DMS79 treated with DMSO at 0.1 percent for 48 hours (cell line): Measurements from ENCODE around the gene ZMIZ1.

ENCODE experiments used
- DNase-seq: peaks from one replicate; lab custom pipeline; 2025; lab: John Stamatoyannopoulos, UW

ZMIZ1 gene

GRCh38 chr10:79230328-79230830, 161.6 kb downstream of the ZMIZ1 start:
- no peak for DNase-seq

- no peak for DNase-seq
These were observed 162.1 kb downstream of the ZMIZ1 start for GRCh38 chr10:79230850-79231249.

- DNase-seq: no peak
These were observed 163.1 kb downstream of the ZMIZ1 start for GRCh38 chr10:79231908-79232307.

- no peak for DNase-seq
These were observed 164.1 kb downstream of the ZMIZ1 start for GRCh38 chr10:79232864-79233263.

GRCh38 chr10:79234391-79235315, 165.9 kb downstream of the ZMIZ1 start:
- no peak for DNase-seq

GRCh38 chr10:79235765-79236432, 167.1 kb downstream of the ZMIZ1 start:
- no peak for DNase-seq

- no peak for DNase-seq
These were observed 167.6 kb downstream of the ZMIZ1 start for GRCh38 chr10:79236433-79236765.

- DNase-seq: no peak
These were observed 168.8 kb downstream of the ZMIZ1 start for GRCh38 chr10:79237454-79238157.

GRCh38 chr10:79238158-79238520, 169.4 kb downstream of the ZMIZ1 start:
- no peak for DNase-seq

GRCh38 chr10:79238606-79239005, 169.8 kb downstream of the ZMIZ1 start:
- DNase-seq: no peak

- no peak for DNase-seq
These were observed 170.6 kb downstream of the ZMIZ1 start for GRCh38 chr10:79239275-79239779.

- no peak for DNase-seq
These were observed 171.3 kb downstream of the ZMIZ1 start for GRCh38 chr10:79239924-79240581.

GRCh38 chr10:79241629-79241989, 172.8 kb downstream of the ZMIZ1 start:
- no peak for DNase-seq

- DNase-seq: peak; percentile 2
These were observed 173.3 kb downstream of the ZMIZ1 start for GRCh38 chr10:79241990-79242619.

GRCh38 chr10:79242620-79243152, 173.9 kb downstream of the ZMIZ1 start:
- peak; percentile 32 for DNase-seq

GRCh38 chr10:79243181-79244067, 174.7 kb downstream of the ZMIZ1 start:
- peak; percentile 2 for DNase-seq

- DNase-seq: no peak
These were observed 175.3 kb downstream of the ZMIZ1 start for GRCh38 chr10:79244068-79244442.

- DNase-seq: no peak
These were observed 176.2 kb downstream of the ZMIZ1 start for GRCh38 chr10:79244841-79245504.

GRCh38 chr10:79245539-79246208, 176.9 kb downstream of the ZMIZ1 start:
- no peak for DNase-seq
